Kidney epithelial cell (primary cell): ENCODE results near the gene PTGES2. TPM values are rescaled to one million over a fixed set of nuclear protein-coding genes. Genes with fewer than 3 reads are reported as not detected.

Experiments
- DNase-seq: peaks from one replicate; pipeline ENCODE4 v3.0.0-alpha.2; 2010; ENCODE audit warnings: low read depth
- H3K27me3 ChIP-seq: 2 replicates; pipeline ENCODE4 v1.6.0; 2011; ENCODE audit warnings: low read length; ENCODE audit not compliant: control insufficient read depth, insufficient read depth
- H3K36me3 ChIP-seq: 2 replicates; pipeline ENCODE4 v1.5.1; 2011; ENCODE audit warnings: low read length; ENCODE audit not compliant: control insufficient read depth, insufficient read depth
- H3K4me3 ChIP-seq: 2 replicates; pipeline ENCODE4 v1.5.1; 2011; ENCODE audit warnings: low read depth, mild to moderate bottlenecking, control low read depth, low read length
- CTCF ChIP-seq: IDR thresholded peaks from 2 replicates; pipeline ENCODE4 v1.5.1; 2011; ENCODE audit warnings: mild to moderate bottlenecking, moderate library complexity, low read length, control low read depth, inconsistent platforms; ENCODE audit not compliant: insufficient read depth, poor library complexity, severe bottlenecking
- total RNA-seq: library from RNA; depleted of rRNA; stranded (reverse); fragments of >200 nt; gene quantifications from 2 replicates; pipeline ENCODE4 v1.2.3, GENCODE V29; 2015

Gene PTGES2
- total RNA-seq, 1 donor from 2014 or later: 81.2 TPM

DNA sequence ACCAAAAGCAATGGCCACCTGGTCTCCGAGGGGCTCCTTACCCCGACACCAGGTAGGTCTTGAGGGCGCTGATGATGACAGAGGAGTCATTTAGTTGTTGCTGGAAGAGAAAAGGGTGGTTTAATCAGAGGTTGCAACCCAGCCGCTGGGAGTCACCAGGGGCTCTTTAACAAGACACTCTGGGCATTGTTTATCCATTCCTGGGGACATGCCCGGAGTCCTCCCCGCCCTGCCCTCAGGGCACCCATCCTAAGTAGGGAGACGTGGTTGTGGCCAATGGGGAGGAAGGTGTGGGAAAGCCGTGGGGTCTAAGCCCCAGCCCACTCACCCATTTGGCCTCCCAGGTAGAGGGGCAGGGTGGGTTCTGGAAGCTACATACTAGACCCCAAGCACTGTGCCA is 3.1 kb downstream of the PTGES2 start:
- no peak for DNase-seq

GRCh38 chr9:128123451-128124080 is 4.0 kb downstream of the PTGES2 start:
- DNase-seq: no peak
- H3K27me3 ChIP-seq: no peaks in the 10 kb centered on the region
- no peak overlapping the region for H3K4me3 ChIP-seq
- no peak for TF ChIP-seq CTCF
- H3K36me3 ChIP-seq: peaks cover 1% of the 10 kb centered on the region

More for the DNA sequence above, 3.1 kb downstream of the PTGES2 start:
- Histone ChIP-seq H3K4me3 (no peak overlapping the region), H3K36me3 (peaks cover 1% of the 10 kb centered on the region), H3K27me3 (no peaks in the 10 kb centered on the region)
- no peak for TF ChIP-seq CTCF

- H3K36me3 ChIP-seq: peaks cover 1% of the 10 kb centered on the region
- no peak overlapping the region for H3K4me3 ChIP-seq
- no peak for TF ChIP-seq CTCF
- no peak for DNase-seq
- no peaks in the 10 kb centered on the region for H3K27me3 ChIP-seq
Measured at GRCh38 chr9:128122809-128123175, 4.7 kb downstream of the PTGES2 start.

- TF ChIP-seq CTCF: no peak
- no peaks in the 10 kb centered on the region for H3K27me3 ChIP-seq
- peaks cover 1% of the 10 kb centered on the region for H3K36me3 ChIP-seq
- DNase-seq: no peak
- H3K4me3 ChIP-seq: no peak overlapping the region
Measured at GRCh38 chr9:128121924-128122808, 5.4 kb downstream of the PTGES2 start.

DNA sequence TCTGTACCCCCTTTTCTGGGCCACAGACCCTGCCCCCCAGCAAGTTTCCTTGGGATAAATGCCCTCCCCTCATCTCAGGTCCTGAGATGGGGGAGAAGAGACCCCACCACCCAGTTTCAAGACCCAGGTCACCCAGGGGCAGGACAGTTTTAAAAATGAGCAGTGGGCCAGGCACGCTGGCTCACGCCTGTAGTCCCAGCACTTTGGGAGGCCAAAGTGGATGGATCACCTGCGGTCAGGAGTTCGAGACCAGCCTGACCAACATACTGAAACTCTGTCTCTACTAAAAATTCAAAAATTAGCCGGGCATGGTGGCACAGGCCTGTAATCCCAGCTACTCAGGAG is 6.1 kb downstream of the PTGES2 start:
- Histone ChIP-seq H3K27me3 (no peaks in the 10 kb centered on the region), H3K36me3 (peaks cover 1% of the 10 kb centered on the region), H3K4me3 (no peak overlapping the region)
- no peak for TF ChIP-seq CTCF
- DNase-seq: no peak
